IPS-18c (cell line): ENCODE results near the gene SH3BGR.

Experiments
- H3K4me3 ChIP-seq: 2 replicates; pipeline ENCODE4 v1.7.0; 2013; ENCODE audit warnings: low read depth, mild to moderate bottlenecking, low read length, moderate library complexity; ENCODE audit not compliant: insufficient read depth
- H3K9me3 ChIP-seq: one replicate; pipeline ENCODE4 v1.6.1; 2013; ENCODE audit warnings: mild to moderate bottlenecking, low read length, moderate library complexity; ENCODE audit not compliant: control insufficient read depth, insufficient read depth

Gene SH3BGR

DNA sequence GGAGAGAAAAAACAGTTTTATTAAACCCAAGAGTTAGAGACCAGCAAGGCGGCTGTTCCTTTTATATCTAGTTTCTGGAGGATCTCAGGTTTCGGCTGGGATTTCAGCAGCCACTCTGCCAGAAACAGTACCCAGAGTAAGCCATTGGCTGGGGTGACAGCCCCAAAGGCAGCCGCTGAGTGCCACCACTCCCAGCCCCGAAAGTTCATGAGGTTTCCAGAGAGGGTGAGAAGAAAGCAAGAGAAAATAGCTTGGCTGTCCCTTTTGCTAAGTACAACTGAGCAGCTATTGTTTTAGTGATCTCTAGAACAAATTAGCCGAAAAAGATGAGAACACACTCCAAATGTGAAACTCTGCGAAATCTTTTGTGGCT, 1.2 kb downstream of the SH3BGR start:
- no peaks in the 10 kb centered on the region for H3K9me3 ChIP-seq

DNA sequence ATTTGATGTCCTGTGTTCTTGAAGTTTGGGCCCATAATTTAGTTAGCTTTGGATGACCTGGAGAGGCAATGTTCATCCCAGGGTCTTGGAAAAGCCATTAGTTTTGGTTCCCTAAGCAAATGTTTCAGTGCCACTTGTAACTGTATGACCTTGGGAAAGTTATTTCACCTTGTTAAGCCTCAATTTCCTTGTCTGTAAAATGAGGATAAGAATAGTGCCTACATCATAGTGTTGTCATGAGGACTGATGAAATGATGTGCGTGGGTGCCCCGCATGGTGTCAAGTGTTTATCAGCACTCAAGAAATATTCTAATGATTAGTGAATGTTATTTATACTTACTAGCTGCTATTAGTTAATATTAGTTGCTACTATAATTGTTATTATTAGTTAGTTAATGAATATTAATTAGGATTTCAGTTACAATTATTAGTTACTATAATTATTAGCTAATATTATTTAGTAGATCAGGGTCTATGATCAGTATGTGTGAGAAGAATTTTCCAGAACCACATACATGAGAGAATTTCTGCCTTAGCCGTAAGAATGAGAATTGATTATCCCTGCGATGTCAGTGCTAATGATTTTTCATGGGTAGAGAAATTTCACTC, 1.9 kb downstream of the SH3BGR start:
- no peak overlapping the region for H3K4me3 ChIP-seq
- no peaks in the 10 kb centered on the region for H3K9me3 ChIP-seq

More for the DNA sequence above, 1.2 kb downstream of the SH3BGR start:
- no peak overlapping the region for H3K4me3 ChIP-seq

DNA sequence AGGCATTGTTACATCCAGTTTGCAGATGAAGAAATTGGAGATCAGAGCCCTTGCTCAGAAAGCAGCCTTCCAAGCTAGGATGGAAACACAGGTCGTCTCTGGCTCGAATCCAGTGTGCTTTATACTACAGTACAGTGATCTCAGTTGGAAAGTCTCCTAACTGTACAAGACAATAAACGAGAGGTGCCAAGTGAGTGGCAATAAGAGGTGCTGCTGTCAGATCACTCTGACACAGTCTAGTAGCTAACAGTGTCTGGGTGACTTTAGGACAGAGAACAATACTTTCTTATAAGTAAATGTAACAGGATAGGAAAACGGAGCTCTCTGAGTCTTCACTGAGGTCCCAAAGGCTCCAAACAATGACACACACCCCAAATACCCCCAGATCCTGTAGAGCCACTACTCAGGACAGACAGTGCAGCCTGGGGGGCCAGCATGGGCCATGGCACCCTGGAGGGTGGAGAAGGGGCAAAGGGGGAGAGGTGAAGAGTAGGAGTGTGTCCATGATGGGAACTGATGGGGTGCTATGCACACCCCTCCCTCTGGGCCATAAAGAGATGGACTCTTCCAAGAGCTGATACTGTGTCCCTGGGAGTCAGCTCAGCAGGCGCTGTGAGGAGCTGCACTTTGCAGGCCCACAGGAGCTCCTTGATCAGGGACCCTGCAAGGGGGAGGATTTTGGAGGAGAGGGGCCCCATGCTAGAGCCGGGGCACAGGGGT, 3.3 kb downstream of the SH3BGR start:
- Histone ChIP-seq H3K4me3 (no peak overlapping the region), H3K9me3 (no peaks in the 10 kb centered on the region)

DNA sequence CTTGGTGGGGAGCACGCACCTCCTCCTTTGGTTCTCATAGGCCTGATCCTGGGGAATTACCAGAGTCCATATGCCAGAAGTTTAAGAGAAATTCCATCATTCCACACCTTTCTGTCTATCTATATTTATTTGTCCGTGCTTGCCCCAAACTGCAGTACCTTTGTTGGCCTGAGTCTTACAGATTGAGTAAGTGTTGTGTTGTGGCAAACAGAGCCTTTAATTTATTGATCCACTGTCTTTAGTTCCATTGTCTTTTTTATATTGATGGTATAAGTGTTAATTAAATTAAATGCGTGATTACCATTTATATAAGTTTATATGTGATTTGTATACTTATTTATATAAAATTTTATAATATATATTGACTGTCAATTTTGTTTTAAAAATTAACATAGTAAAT, 4.9 kb downstream of the SH3BGR start:
- Histone ChIP-seq H3K4me3 (no peak overlapping the region), H3K9me3 (no peaks in the 10 kb centered on the region)

DNA sequence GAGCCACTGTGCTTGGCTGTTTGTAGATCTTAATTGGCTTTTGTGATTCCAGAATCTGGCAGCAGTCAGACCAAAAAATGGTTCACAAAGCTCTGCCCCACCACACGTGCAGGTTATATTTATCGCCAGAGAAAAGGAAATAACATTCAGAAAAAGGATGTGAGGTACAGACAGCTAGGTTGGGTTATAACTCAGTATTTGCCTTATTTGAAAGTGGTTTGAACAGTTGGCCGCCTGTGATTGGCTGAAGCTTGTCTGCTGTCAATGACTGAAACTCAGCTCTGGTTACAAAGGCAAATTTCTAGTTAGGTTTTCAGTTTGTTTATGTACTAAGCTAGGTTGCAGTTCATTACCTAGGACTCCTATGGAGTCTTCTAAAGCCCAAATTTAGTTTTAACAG, 9.6 kb downstream of the SH3BGR start:
- H3K9me3 ChIP-seq = no peaks in the 10 kb centered on the region
- no peak overlapping the region for H3K4me3 ChIP-seq

DNA sequence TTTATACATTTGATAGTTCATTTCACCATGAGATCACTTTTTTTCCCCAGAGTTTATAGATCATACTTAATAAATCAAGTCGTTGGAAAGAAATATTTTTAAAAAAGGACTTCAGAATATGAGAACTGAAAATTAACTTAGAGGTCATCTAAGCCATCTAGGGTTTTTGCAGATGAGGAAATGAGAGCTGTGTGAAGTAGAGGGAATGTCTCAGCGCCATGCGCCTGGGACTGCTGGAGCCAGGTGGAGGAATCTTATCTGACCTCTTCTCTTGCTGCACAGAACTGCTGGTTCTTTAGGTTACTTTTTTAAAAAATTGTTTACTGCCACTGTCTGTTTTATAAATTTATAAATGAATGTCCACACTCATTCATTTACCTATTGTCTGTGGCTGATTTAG, 11.5 kb downstream of the SH3BGR start:
- no peak overlapping the region for H3K4me3 ChIP-seq
- H3K9me3 ChIP-seq = no peaks in the 10 kb centered on the region

DNA sequence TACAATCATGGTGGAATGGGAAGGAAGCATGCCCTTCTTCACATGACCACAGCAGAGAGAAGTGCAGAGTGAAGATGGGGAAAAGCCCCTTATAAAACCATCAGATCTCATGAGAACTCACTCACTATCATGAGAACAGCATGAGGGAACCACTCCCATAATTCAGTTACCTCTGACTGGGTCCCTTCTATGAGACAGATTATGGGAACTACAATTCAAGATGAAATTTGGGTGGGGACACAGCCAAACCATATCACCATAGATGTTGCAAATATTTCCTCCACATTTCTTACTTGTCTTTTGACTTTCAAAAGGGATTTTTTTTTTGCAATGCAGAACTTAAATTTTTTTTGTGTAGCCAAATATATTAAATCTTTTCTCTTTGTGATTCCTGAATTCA, 14.8 kb downstream of the SH3BGR start:
- no peak overlapping the region for H3K4me3 ChIP-seq
- H3K9me3 ChIP-seq = no peaks in the 10 kb centered on the region

DNA sequence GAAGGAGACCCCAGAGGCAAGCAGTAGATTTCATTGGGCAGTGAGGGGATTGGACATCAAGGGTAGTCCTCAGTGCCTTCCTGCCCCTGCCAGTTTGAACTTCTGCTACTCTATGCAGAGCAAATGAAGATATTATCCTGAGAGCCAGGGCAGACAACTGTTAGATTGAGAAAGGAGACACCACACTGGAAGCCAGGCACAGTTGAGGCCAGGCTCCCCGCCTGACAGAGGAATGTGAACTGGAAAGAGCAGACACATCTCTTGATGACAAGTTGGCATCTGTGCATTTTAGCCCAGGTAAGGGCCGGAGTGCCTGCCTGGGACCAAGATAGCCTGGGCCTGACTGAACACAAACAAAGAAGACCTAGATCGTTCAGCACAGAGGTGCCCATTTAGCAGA, 16.0 kb downstream of the SH3BGR start:
- Histone ChIP-seq H3K9me3 (no peaks in the 10 kb centered on the region), H3K4me3 (no peak overlapping the region)

DNA sequence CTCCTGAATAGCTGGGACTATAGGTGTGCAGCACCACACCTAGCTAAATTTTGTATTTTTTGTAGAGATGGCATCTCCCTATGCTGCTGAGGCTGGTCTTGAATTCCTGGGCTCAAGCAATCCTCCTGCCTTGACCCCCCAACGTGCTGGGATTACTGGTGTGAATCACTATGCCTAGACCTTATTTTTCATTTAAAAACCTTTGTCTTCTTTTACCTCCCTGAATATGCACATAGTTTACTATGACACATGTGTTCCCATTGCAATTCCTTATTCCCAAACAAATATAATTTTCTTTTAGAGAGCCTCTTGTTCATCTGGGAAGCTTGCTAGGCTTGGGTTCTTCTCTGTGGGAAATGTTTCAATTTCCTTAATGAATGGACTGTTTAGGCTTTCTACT, 16.8 kb downstream of the SH3BGR start:
- Histone ChIP-seq H3K9me3 (no peaks in the 10 kb centered on the region), H3K4me3 (no peak overlapping the region)

DNA sequence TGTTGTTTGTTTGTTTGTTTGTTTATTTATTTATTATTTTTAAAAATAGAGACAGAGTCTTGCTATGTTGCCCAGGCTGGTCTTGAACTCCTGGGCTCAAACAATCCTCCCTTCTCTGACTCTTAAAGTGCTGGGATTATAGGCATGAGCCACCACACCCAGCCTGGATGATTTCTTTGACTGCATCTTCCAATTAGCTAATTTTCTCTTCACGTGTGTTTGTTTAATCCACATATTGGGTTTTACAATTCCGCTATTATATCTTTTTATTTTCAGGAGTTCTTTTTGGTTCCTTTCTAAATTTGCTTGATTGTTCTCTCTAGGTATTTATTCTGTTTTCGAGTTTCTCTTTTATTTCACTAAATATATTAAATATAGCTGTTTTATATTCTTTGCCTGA, 19.8 kb downstream of the SH3BGR start:
- H3K4me3 ChIP-seq = no peak overlapping the region
- H3K9me3 ChIP-seq = no peaks in the 10 kb centered on the region

DNA sequence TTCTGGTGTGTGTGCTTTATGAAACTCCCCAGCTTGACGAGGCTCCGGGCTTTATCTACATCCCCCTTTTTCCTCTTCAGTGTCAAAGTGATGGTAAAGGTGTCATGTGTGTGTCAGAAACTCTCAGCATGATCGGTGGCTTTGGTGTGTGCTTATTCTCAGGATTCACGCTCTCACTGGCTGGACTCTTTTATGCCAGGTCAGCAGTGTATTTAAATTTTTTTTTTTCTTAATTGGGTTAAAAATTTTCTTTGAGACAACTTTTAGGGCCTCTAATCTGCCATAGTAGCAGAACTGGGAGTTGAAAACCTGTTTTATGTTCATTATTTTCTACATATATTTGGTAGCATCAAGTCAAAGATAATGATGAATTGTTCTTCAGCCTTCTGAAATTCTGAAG, 21.0 kb downstream of the SH3BGR start:
- H3K9me3 ChIP-seq = no peaks in the 10 kb centered on the region
- H3K4me3 ChIP-seq = no peak overlapping the region

DNA sequence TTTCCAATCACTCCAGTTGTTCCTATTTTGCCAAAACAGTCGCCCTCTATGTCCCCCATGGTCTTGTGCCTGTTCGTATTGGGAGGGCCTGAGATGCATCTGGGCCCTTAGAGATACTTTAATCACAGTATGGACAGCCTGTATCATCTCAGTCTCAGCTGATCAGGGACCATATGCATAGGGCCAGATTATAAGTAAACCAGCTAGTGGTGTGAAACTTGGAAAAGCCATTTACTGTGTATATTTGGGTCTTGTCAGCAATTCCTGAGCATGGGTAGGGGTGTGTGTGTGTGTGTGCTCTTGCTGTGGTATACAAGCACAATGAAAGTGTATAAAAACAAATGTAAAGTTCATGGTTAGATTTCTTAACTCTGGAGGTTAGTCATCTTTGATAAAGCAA, 22.8 kb downstream of the SH3BGR start:
- Histone ChIP-seq H3K4me3 (no peak overlapping the region), H3K9me3 (no peaks in the 10 kb centered on the region)

DNA sequence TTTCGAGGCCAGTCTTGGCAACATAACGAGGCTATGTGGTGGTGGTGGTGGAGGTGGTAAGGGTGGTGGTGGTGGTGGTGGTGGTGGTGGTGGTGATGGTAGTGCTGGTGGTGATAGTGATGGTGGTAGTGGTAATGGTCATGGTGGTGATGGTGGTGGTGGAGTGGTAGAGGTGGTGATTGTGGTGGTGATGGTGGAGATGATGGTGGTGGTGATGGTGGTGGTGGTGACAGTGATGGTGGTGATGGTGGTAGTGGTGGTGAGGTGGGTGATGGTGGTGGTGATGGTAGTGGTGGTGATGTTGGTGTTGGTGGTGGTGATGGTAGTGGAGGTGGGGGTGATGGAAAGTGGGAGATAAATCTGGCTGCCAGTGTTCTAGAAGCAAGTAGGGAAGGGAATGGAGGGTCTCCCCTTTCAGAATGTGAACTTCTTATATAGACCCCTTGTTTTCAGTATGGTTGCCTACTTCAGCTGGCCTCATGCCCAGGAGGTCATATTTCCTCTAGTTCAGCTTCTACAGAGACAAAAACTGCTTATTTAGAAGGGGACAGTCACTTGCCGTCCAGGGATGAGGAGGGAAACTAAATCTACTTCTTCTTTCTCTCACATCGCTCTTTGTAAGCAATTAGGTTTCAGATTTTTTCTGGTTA, 27.5 kb downstream of the SH3BGR start:
- Histone ChIP-seq H3K9me3 (no peaks in the 10 kb centered on the region), H3K4me3 (no peak overlapping the region)

DNA sequence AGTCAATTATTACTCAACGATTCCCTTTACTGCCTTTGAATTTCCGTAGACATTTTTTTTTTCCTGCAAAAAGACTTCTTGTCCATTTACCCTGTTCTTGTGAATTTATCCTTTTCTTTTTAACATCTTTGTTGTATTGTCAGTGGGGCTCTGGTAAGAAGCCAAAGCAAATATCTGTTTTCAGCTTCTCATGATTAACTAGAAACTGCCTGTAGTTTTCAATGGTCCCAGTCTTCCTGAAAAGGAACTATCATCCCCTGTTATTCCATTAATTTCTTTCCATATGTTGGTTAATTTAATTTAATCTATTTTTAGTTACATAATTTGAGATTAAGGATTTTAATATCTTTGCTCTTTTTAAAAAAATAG, 28.0 kb downstream of the SH3BGR start:
- Histone ChIP-seq H3K9me3 (no peaks in the 10 kb centered on the region), H3K4me3 (no peak overlapping the region)

DNA sequence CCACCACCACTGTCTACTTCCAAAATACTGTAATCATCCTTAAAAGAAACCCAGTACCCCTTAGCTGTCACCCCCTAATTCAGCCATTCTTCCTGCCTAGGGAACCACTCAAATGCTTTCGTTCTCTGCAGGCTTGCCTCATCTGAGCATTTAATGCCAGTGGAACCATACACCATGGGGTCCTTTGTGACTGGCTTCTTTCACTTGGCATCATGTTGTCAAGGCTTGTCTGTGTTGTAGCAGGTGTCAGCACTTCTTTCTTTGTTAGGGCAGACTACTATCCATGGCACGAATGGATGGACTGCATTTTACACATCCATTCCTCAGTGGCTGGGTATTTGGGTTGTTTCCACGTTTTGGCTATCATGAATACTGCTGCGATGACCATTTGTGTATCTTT, 28.5 kb downstream of the SH3BGR start:
- Histone ChIP-seq H3K4me3 (no peak overlapping the region), H3K9me3 (no peaks in the 10 kb centered on the region)

DNA sequence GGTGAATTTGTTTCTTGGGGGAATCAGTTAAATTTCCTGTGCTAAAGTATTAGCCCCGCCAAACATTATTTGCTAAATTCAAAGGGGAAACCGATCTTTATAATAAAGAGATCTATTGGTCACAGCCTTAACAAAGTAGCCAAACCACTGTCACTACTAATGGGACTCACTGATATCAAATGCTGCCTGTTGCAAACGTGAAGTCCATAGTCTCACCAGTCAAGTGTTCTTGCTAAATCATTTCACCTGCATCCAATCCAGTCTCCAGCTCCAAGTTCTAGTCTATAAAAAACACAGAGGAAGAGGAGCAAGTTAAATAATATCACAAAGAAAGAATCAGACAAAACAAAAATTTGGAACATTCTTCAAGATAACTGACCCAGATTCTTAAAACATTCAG, 30.1 kb downstream of the SH3BGR start:
- Histone ChIP-seq H3K9me3 (no peaks in the 10 kb centered on the region), H3K4me3 (no peak overlapping the region)

DNA sequence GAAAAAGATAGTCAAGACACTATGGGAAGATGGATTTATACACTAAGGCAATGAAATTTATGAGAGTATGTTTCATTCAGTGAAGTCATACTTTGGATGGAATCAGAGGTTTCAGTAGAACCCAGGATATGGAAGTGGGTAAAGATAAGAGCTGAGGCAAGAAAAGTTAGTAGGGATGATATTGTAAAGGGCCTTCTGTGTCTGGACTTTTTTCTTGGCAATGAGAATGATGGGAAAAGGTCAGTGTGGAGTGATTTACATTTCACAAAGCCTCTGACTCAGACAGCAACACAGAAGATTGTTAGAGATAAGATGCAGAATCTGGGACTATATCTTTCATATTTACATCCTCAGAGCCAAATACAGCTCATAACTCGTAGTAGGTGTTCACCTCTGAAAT, 32.1 kb downstream of the SH3BGR start:
- Histone ChIP-seq H3K4me3 (no peak overlapping the region), H3K9me3 (no peaks in the 10 kb centered on the region)

DNA sequence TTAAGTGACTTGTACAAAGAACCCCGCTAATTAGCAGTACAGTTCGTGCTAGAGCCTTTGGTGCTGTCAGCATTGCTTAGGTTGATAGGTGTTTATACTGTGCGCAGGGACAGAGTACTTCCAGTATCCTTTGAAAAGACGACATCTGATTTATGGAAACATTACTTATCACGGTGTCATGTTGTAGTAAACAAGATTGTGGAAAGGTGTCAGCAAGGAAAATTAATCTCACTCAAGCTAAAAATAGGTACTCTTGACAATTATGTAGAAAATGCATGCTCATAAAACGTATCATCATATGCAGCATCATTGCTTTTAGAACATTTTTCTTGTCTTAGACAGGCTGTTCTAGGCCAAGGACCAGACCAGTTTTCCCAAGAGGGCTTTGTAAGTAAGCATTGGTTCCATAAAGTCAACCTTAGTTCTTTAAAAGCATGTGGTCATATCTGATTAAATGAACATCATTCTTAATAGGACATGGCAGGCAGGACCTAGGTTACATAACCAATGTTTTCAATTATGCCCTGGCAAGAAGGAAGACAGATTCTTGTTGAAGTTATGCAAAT, 33.0 kb downstream of the SH3BGR start:
- H3K9me3 ChIP-seq = no peaks in the 10 kb centered on the region
- no peak overlapping the region for H3K4me3 ChIP-seq
